Nephron progenitor cell (in vitro differentiated cells): ENCODE data around the gene CACNA1A.
A peak's percentile ranks its signal among the peaks of the same experiment; 100 is the strongest.
"Not testable (repeated sequence)": the region's sequence is repeated elsewhere in the genome, so short reads cannot be mapped to it uniquely, and the experiment has no call there.

Experiments used
- DNase-seq: peaks from one replicate; pipeline ENCODE4 v3.0.0; 2021
- H3K27ac Mint-ChIP-seq: 2 replicates; pipeline ENCODE4 v1.8.0; 2021; ENCODE audit warnings: mild to moderate bottlenecking, moderate library complexity, mixed read lengths
- H3K27me3 Mint-ChIP-seq: 2 replicates; pipeline ENCODE4 v1.8.0; 2021; ENCODE audit warnings: mild to moderate bottlenecking, low read depth, mixed read lengths; ENCODE audit not compliant: poor library complexity
- H3K36me3 Mint-ChIP-seq: 2 replicates; pipeline ENCODE4 v1.8.0; 2021; ENCODE audit warnings: low read depth, mixed read lengths
- H3K4me1 Mint-ChIP-seq: 2 replicates; pipeline ENCODE4 v1.8.0; 2021; ENCODE audit warnings: mixed read lengths
- H3K4me3 Mint-ChIP-seq: 2 replicates; pipeline ENCODE4 v1.8.0; 2021; ENCODE audit warnings: mild to moderate bottlenecking, moderate library complexity, mixed read lengths
- H3K9me3 Mint-ChIP-seq: 2 replicates; pipeline ENCODE4 v1.8.0; 2021; ENCODE audit warnings: mild to moderate bottlenecking, moderate library complexity, mixed read lengths
- CTCF ChIP-seq: fragments of 200-600 bp; sonication (generic); IDR thresholded peaks from 2 replicates; pipeline ENCODE4 v1.5.0; 2021; ENCODE audit warnings: antibody characterized with exemption

The CACNA1A gene

GRCh38 chr19:13190781-13191540, 315.3 kb downstream of the CACNA1A start:
- Mint-ChIP-seq H3K9me3 (no peaks in the 10 kb centered on the region), H3K36me3 (no peaks in the 10 kb centered on the region), H3K27ac (no peak overlapping the region), H3K4me3 (no peak overlapping the region), H3K4me1 (peaks cover 17% of the 10 kb centered on the region), H3K27me3 (peaks cover 5% of the 10 kb centered on the region)
- DNase-seq = no peak
- no peak for TF ChIP-seq CTCF

- peaks cover 5% of the 10 kb centered on the region for H3K27me3 Mint-ChIP-seq
- H3K9me3 Mint-ChIP-seq = no peaks in the 10 kb centered on the region
- no peak overlapping the region for H3K27ac Mint-ChIP-seq
- no peak for TF ChIP-seq CTCF
- no peak overlapping the region for H3K4me3 Mint-ChIP-seq
- peaks cover 16% of the 10 kb centered on the region for H3K4me1 Mint-ChIP-seq
- no peaks in the 10 kb centered on the region for H3K36me3 Mint-ChIP-seq
- no peak for DNase-seq
These were observed 316.7 kb downstream of the CACNA1A start for GRCh38 chr19:13189600-13189999.

GRCh38 chr19:13187419-13187818, 318.9 kb downstream of the CACNA1A start:
- no peak for DNase-seq
- TF ChIP-seq CTCF = no peak
- Mint-ChIP-seq H3K4me1 (peaks cover 11% of the 10 kb centered on the region), H3K27ac (peak overlapping the region; percentile 87), H3K27me3 (peaks cover 3% of the 10 kb centered on the region), H3K9me3 (no peaks in the 10 kb centered on the region), H3K36me3 (no peaks in the 10 kb centered on the region), H3K4me3 (no peak overlapping the region)

- not testable (repeated sequence) for H3K27ac Mint-ChIP-seq, H3K36me3 Mint-ChIP-seq, H3K4me3 Mint-ChIP-seq, H3K27me3 Mint-ChIP-seq, DNase-seq, H3K9me3 Mint-ChIP-seq
- peaks cover 17% of the 10 kb centered on the region for H3K4me1 Mint-ChIP-seq
These were observed 319.6 kb downstream of the CACNA1A start for GRCh38 chr19:13186688-13187087.

GRCh38 chr19:13185763-13186657, 320.3 kb downstream of the CACNA1A start:
- H3K9me3 Mint-ChIP-seq, H3K36me3 Mint-ChIP-seq, H3K4me3 Mint-ChIP-seq, H3K27me3 Mint-ChIP-seq, DNase-seq: not testable (repeated sequence)
- Mint-ChIP-seq H3K4me1 (peaks cover 20% of the 10 kb centered on the region), H3K27ac (peak overlapping the region; percentile 94)

GRCh38 chr19:13184926-13185325, 321.4 kb downstream of the CACNA1A start:
- not testable (repeated sequence) for H3K27ac Mint-ChIP-seq, H3K36me3 Mint-ChIP-seq, DNase-seq, H3K9me3 Mint-ChIP-seq, H3K4me3 Mint-ChIP-seq, H3K27me3 Mint-ChIP-seq
- peaks cover 29% of the 10 kb centered on the region for H3K4me1 Mint-ChIP-seq

GRCh38 chr19:13181747-13182388, 324.4 kb downstream of the CACNA1A start:
- Mint-ChIP-seq H3K36me3 (no peaks in the 10 kb centered on the region), H3K27ac (peak overlapping the region; percentile 98), H3K9me3 (no peaks in the 10 kb centered on the region), H3K4me3 (no peak overlapping the region), H3K27me3 (peaks cover 3% of the 10 kb centered on the region), H3K4me1 (peaks cover 25% of the 10 kb centered on the region)
- no peak for TF ChIP-seq CTCF
- no peak for DNase-seq

GRCh38 chr19:13178291-13178690, 328.0 kb downstream of the CACNA1A start:
- H3K27ac Mint-ChIP-seq, H3K9me3 Mint-ChIP-seq, H3K36me3 Mint-ChIP-seq, H3K27me3 Mint-ChIP-seq, H3K4me3 Mint-ChIP-seq, DNase-seq: not testable (repeated sequence)
- H3K4me1 Mint-ChIP-seq = peaks cover 26% of the 10 kb centered on the region

GRCh38 chr19:13177584-13177983, 328.7 kb downstream of the CACNA1A start:
- H3K4me3 Mint-ChIP-seq, H3K27me3 Mint-ChIP-seq: not testable (repeated sequence)

More at GRCh38 chr19:13177584-13177983, 328.7 kb downstream of the CACNA1A start:
- H3K4me1 Mint-ChIP-seq = peaks cover 33% of the 10 kb centered on the region
- H3K27ac Mint-ChIP-seq, H3K9me3 Mint-ChIP-seq, DNase-seq, H3K36me3 Mint-ChIP-seq: not testable (repeated sequence)
